ENCODE results near the gene PRR19.
A peak's percentile ranks its signal among the peaks of the same experiment; 100 is the strongest.

PRR19 gene

DNA sequence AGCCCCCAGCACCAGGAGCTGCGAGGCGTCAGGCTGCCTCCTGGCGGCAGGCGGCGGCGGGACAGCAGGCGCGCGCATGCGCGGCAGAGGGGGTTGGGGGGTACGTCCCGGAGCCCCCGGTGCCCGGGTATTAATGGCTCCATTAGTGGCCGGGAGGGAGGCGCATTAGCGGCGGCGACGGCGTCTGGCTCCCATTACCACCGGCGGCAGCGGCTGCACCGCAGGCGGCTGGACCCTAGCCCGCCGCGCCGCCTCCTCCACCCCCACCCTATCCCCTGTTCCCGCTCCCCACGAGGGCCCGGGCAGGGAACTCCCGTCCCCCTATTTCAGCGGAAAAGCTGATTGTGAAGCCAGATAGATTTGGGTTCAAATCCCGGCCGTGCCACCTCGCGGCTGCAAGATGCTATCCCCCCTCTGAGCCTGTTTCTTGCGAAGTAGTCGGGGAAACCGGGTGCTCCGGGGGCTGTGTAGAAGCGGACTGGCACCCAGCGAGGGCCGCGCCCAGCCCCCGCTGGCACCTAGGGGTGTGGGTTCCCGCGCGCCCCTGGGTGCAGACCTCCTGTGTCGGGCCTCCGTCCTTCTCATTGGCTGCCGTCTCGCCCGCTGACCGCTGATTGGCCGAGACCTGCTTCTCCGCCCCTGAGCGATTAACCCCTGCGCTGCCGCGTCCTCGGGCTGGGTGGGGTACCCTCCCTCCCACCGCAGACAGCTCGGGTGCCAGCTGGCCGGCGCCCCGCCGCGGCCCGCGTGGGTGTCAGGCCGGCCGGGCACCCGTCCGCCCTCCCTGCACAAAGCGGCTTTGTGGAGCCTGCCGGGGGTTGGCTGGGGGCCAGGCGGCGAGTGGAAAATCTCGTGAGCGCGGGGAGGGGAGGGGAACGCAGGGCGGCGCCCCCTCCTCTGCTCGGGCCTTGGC is 21.8 kb upstream of the PRR19 start:
- peak; percentile 92 for DNase-seq (ENCODE audit: extremely low spot score)

DNA sequence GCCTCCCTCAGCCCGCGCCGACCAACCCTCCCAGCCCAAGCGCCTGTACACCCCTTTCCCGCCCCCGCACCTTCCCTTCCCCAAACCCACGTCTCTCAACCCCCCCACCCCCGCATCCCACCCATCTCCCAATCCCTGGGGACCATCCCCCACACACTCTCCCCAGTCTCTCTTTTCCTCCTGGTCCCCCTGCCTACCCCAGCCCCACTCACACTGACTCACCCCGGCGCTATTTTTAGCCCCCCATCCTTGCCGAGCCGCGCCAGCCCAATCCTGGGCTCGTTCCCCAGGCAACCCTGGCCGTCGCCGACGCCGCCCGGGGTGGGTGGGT is 21.2 kb upstream of the PRR19 start:
- TF ChIP-seq, protein P1, sequence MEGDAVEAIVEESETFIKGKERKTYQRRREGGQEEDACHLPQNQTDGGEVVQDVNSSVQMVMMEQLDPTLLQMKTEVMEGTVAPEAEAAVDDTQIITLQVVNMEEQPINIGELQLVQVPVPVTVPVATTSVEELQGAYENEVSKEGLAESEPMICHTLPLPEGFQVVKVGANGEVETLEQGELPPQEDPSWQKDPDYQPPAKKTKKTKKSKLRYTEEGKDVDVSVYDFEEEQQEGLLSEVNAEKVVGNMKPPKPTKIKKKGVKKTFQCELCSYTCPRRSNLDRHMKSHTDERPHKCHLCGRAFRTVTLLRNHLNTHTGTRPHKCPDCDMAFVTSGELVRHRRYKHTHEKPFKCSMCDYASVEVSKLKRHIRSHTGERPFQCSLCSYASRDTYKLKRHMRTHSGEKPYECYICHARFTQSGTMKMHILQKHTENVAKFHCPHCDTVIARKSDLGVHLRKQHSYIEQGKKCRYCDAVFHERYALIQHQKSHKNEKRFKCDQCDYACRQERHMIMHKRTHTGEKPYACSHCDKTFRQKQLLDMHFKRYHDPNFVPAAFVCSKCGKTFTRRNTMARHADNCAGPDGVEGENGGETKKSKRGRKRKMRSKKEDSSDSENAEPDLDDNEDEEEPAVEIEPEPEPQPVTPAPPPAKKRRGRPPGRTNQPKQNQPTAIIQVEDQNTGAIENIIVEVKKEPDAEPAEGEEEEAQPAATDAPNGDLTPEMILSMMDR (IDR thresholded peaks at IDR 0.05; ENCODE audit: control extremely low read depth, extremely low read depth, low read depth, missing control alignments) = no peak
- ChIA-PET POLR2A (no interaction called here), CTCF (interaction anchor here (1.6 to 8.0 kb wide), 5 partner anchors 11 to 64 kb away, joined by 3 to 87 read pairs (median 13); partner anchors contain the start of genes CIC, DEDD2 and GSK3A)
- DNase-seq (ENCODE audit: extremely low spot score) = no peak

More for the DNA sequence above, 21.8 kb upstream of the PRR19 start:
- POLR2A ChIA-PET = interaction anchor here (1.6 kb wide), 1 partner anchor 10 kb away, joined by 8 read pairs; no protein-coding TSS in a partner anchor
- CTCF ChIA-PET = interaction anchor here (0.7 to 8.0 kb wide), 30 partner anchors 8 to 177 kb away, joined by 3 to 87 read pairs (median 5); partner anchors contain the start of genes CIC, DEDD2, ERF and GSK3A
- TF ChIP-seq, protein P1 (IDR thresholded peaks at IDR 0.05; ENCODE audit: control extremely low read depth, extremely low read depth, low read depth, missing control alignments) = peak; percentile 93

DNA sequence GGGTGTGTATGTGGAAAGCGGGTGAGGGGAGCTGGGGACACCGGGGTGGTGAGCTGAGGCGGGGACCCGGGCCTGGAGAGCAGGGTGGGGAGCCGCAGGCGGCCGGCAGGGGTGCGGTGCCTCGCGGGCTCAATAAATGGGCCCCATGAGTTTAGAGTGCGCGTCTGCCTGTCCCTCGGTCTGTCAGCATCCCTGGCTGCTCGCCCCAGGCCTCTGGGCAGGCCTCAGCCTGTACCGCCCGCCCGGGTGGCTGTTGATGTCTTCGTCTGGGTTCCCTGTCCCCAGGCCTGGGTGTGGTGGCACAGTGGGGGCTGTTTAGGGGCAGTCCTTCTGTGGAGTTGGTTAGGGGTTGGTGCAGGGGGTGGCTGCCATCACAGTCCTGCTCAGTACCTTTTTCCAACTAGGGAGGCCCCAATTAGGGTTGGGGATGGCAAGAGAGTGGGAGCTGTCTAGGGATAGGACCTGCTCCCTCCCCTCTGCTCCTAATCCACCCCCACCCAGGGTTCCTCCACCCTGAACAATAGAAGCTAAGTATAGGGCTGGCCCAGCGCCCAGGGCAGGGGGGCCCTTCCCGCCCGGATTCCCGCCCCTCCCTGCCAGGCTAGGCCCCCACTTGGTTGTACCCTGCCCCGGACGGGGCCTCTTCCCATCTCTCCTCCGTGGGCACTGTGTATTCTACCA is 20.6 kb upstream of the PRR19 start:
- ChIA-PET CTCF (interaction anchor here (0.9 to 8.0 kb wide), 3 partner anchors 14 to 36 kb away, joined by 3 to 87 read pairs (median 11); partner anchors contain the start of gene GSK3A), POLR2A (no interaction called here)
- no peak for DNase-seq (ENCODE audit: extremely low spot score)
- TF ChIP-seq, protein P1 (IDR thresholded peaks at IDR 0.05; ENCODE audit: control extremely low read depth, extremely low read depth, low read depth, missing control alignments) = no peak

DNA sequence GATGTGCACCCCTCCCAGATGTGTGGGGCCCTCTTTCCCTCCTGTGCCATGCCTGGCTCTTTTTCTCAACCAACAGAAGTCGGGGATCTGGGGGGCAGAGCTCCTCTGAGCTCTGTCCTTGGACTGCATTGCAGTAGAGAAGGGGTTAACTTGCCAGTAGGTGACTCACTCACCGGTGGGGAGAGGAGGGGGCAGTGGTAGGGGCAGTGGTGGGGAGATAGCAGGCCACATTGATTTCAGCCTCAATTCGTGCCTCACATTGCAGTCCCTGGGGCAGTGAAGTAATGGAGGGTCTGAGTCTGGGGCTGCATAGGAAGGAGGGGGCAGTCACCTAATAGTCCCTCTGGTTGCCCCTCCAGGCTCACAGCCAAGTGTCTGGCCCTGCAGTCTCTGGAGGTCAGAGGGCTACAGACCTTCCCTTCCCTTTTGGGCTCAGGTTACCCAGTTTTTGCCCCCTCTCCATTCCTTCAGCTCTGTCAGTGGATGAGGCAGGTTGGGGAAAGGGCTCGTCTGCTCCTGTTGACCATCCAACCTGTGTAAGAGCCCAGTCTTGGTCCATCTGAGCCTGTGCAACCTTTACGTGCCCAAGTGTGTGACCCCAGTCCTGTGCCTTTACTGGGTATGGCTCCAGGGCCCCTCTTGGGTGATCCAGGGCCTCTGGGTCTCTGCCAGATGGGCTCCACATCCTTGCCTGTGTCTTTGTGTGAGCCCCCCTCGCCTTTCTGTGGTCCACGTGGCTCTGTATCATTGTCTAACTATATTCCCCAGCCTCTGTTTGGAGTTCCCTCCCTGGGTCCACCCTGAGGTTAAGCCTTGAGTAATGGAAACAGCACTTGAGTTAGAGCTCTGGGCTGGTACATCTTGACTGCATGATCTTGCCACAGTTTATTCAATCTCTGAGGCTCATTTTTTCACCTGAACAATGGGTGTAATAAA is 19.8 kb upstream of the PRR19 start:
- TF ChIP-seq, protein P1 (IDR thresholded peaks at IDR 0.05; ENCODE audit: control extremely low read depth, extremely low read depth, low read depth, missing control alignments) = no peak
- ChIA-PET POLR2A (no interaction called here), CTCF (interaction anchor here (0.9 to 8.0 kb wide), 3 partner anchors 13 to 37 kb away, joined by 3 to 87 read pairs (median 11); partner anchors contain the start of gene GSK3A)
- DNase-seq (ENCODE audit: extremely low spot score) = no peak

DNA sequence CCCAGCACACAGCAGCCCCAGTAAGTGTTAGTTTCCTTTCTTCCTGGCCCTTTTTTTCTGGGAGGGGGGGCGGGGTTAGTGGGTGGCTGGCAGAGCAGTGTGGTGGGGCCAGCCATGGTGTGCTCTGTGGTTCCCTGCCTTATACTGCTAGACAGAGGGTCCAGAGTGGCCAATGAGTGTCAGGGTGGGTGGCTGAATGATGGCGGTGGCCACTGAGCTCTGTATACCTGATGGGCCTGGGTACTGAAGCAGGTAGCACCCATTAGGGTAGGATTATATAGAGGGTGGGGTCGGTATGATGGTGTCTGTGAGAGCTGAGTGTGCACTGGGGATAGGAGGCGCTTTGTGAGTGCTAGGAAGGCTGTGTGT is 19.1 kb upstream of the PRR19 start:
- POLR2A ChIA-PET = interaction anchor here (0.5 kb wide), 1 partner anchor 35 kb away, joined by 8 read pairs; no protein-coding TSS in a partner anchor
- CTCF ChIA-PET = interaction anchor here (2.5 to 8.0 kb wide), 2 partner anchors 13 to 38 kb away, joined by 11 to 87 read pairs; partner anchors contain the start of gene GSK3A
- TF ChIP-seq, protein P1 (IDR thresholded peaks at IDR 0.05; ENCODE audit: control extremely low read depth, extremely low read depth, low read depth, missing control alignments) = no peak

More for the DNA sequence above, 19.1 kb upstream of the PRR19 start:
- no peak for DNase-seq (ENCODE audit: extremely low spot score)

All from GM10248 (cell line).